ENCODE measurements around the gene E2F6. TPM values are rescaled to one million over a fixed set of nuclear protein-coding genes. Genes with fewer than 3 reads are reported as not detected.

E2F6 gene
- total and polyA plus RNA-seq, 8 donors, result 8.7 to 21.7 (median 18.1) TPM

- intact Hi-C loops (cut with DNase I), result no loop called here
- Histone ChIP-seq H3K36me3 (no peaks in the 10 kb centered on the region), H3K27ac (no peak overlapping the region), H3K4me1 (no peaks in the 10 kb centered on the region), H3K9me3 (no peaks in the 10 kb centered on the region), H3K4me3 (no peak overlapping the region), H3K27me3 (no peaks in the 10 kb centered on the region)
- DNase-seq (no peak), ATAC-seq (no peak)
- TF ChIP-seq, protein P1, sequence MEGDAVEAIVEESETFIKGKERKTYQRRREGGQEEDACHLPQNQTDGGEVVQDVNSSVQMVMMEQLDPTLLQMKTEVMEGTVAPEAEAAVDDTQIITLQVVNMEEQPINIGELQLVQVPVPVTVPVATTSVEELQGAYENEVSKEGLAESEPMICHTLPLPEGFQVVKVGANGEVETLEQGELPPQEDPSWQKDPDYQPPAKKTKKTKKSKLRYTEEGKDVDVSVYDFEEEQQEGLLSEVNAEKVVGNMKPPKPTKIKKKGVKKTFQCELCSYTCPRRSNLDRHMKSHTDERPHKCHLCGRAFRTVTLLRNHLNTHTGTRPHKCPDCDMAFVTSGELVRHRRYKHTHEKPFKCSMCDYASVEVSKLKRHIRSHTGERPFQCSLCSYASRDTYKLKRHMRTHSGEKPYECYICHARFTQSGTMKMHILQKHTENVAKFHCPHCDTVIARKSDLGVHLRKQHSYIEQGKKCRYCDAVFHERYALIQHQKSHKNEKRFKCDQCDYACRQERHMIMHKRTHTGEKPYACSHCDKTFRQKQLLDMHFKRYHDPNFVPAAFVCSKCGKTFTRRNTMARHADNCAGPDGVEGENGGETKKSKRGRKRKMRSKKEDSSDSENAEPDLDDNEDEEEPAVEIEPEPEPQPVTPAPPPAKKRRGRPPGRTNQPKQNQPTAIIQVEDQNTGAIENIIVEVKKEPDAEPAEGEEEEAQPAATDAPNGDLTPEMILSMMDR (IDR thresholded peaks at IDR 0.05), result no peak
Observed at GRCh38 chr2:11514081-11514730, 48.2 kb upstream of the E2F6 start.

DNA sequence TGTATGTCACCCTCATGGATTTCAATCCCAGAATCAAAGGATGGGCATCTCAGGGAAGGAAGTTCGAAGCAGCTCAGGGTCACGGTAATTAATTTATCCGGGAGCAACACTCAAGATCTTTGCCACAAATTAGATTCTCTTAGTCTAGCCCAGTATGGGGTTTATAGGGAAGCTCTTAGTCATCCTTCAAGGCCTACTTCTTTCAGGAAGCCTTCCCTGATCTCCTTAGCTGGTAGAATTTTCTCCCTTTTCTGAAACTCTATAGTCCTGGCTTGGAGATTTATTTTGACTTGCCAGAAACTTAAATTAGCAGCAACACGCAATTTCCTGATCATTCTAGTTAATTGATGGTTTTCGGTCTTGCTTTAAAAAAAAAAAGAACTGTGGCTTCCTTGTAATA is 47.4 kb upstream of the E2F6 start:
- H3K36me3 ChIP-seq, result no peaks in the 10 kb centered on the region
- H3K4me3 ChIP-seq, result no peak overlapping the region
- H3K27me3 ChIP-seq, result no peaks in the 10 kb centered on the region
- no peaks in the 10 kb centered on the region for H3K9me3 ChIP-seq
- DNase-seq (no peak), ATAC-seq (no peak)
- no peak overlapping the region for H3K27ac ChIP-seq
- TF ChIP-seq, protein P1 (IDR thresholded peaks at IDR 0.05), result no peak
- no peaks in the 10 kb centered on the region for H3K4me1 ChIP-seq
- intact Hi-C loops (cut with DNase I), result no loop called here

DNA sequence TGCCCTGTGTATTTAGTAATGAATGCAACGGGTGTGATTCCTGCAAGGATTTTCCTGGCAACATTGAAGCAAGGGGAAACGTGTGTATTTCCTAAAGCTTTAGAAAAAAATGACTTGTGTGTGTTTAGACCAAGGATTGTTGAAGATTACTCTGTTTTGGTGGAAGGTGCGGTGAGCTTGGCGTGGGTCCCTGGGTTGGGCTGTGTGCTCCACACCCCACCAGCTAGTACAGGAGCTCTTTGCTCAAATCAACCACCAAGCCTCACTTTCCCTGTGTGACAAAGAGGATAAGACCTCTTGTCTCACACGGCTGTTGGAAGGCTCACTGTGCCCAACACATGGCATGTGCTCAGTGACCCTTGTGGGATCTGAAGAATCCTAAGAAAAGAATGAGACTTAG is 46.5 kb upstream of the E2F6 start:
- Histone ChIP-seq H3K9me3 (no peaks in the 10 kb centered on the region), H3K4me3 (no peak overlapping the region)
- intact Hi-C loops (cut with DNase I), result no loop called here

GRCh38 chr2:11509657-11510360 is 43.8 kb upstream of the E2F6 start:
- Histone ChIP-seq H3K27me3 (no peaks in the 10 kb centered on the region), H3K27ac (no peak overlapping the region), H3K4me3 (no peak overlapping the region), H3K36me3 (no peaks in the 10 kb centered on the region), H3K9me3 (no peaks in the 10 kb centered on the region), H3K4me1 (no peaks in the 10 kb centered on the region)
- ATAC-seq (no peak), DNase-seq (no peak)
- TF ChIP-seq, protein P1 (IDR thresholded peaks at IDR 0.05), result no peak
- intact Hi-C loops (cut with DNase I), result no loop called here

More for the DNA sequence above, 46.5 kb upstream of the E2F6 start:
- H3K4me1 ChIP-seq, result no peaks in the 10 kb centered on the region
- DNase-seq (no peak), ATAC-seq (no peak)
- H3K27ac ChIP-seq, result no peak overlapping the region
- no peaks in the 10 kb centered on the region for H3K36me3 ChIP-seq
- TF ChIP-seq, protein P1 (IDR thresholded peaks at IDR 0.05), result no peak
- no peaks in the 10 kb centered on the region for H3K27me3 ChIP-seq

- DNase-seq (no peak), ATAC-seq (no peak)
- H3K4me3 ChIP-seq, result no peak overlapping the region
- intact Hi-C loops (cut with DNase I), result no loop called here
- H3K4me1 ChIP-seq, result no peaks in the 10 kb centered on the region
- H3K27me3 ChIP-seq, result no peaks in the 10 kb centered on the region
- H3K9me3 ChIP-seq, result no peaks in the 10 kb centered on the region
- no peak overlapping the region for H3K27ac ChIP-seq
- TF ChIP-seq, protein P1 (IDR thresholded peaks at IDR 0.05), result no peak
- H3K36me3 ChIP-seq, result no peaks in the 10 kb centered on the region
Observed at GRCh38 chr2:11508279-11508678, 42.3 kb upstream of the E2F6 start.

All from left lung (tissue), 10 donors.